ENCODE data around the gene SLC25A1. TPM values are rescaled to one million over a fixed set of nuclear protein-coding genes. Genes with fewer than 3 reads are reported as not detected.

Gene SLC25A1
- total RNA-seq, 1 donor from 2014 or later = 63.0 TPM

GRCh38 chr22:19199479-19199878, 20.9 kb upstream of the SLC25A1 start:
- H3K36me3 ChIP-seq = no peaks in the 10 kb centered on the region
- no peaks in the 10 kb centered on the region for H3K4me1 ChIP-seq
- no peaks in the 10 kb centered on the region for H3K9me3 ChIP-seq
- ATAC-seq (no peak), DNase-seq (no peak)
- TF ChIP-seq CTCF (IDR thresholded peaks at IDR 0.05) = no peak
- H3K27me3 ChIP-seq = no peaks in the 10 kb centered on the region
- no peak overlapping the region for H3K4me3 ChIP-seq
- intact Hi-C loops (cut with DNase I) = no loop called here
- no peak overlapping the region for H3K27ac ChIP-seq

- Histone ChIP-seq H3K9me3 (no peaks in the 10 kb centered on the region), H3K36me3 (no peaks in the 10 kb centered on the region), H3K27ac (no peak overlapping the region), H3K27me3 (no peaks in the 10 kb centered on the region), H3K4me1 (no peaks in the 10 kb centered on the region), H3K4me3 (no peak overlapping the region)
- no peak for DNase-seq
- no peak for ATAC-seq
- no peak for TF ChIP-seq CTCF (IDR thresholded peaks at IDR 0.05)
- intact Hi-C loops (cut with DNase I) = no loop called here
These were observed 19.7 kb upstream of the SLC25A1 start for GRCh38 chr22:19197997-19198865.

- no peak for DNase-seq
- Histone ChIP-seq H3K4me1 (no peaks in the 10 kb centered on the region), H3K9me3 (no peaks in the 10 kb centered on the region), H3K36me3 (no peaks in the 10 kb centered on the region), H3K4me3 (no peak overlapping the region), H3K27me3 (no peaks in the 10 kb centered on the region), H3K27ac (no peak overlapping the region)
- intact Hi-C loops (cut with DNase I) = no loop called here
- no peak for ATAC-seq
- TF ChIP-seq CTCF (IDR thresholded peaks at IDR 0.05) = no peak
These were observed 18.5 kb upstream of the SLC25A1 start for GRCh38 chr22:19196841-19197612.

- ATAC-seq (peak; percentile 20), DNase-seq (no peak)
- no peak overlapping the region for H3K27ac ChIP-seq
- intact Hi-C loops (cut with DNase I) = no loop called here
- TF ChIP-seq CTCF (IDR thresholded peaks at IDR 0.05) = no peak
- H3K4me3 ChIP-seq = no peak overlapping the region
- no peaks in the 10 kb centered on the region for H3K9me3 ChIP-seq
- no peaks in the 10 kb centered on the region for H3K27me3 ChIP-seq
- H3K36me3 ChIP-seq = no peaks in the 10 kb centered on the region
- H3K4me1 ChIP-seq = no peaks in the 10 kb centered on the region
These were observed 17.5 kb upstream of the SLC25A1 start for GRCh38 chr22:19195796-19196731.

- Histone ChIP-seq H3K4me1 (no peaks in the 10 kb centered on the region), H3K4me3 (no peak overlapping the region), H3K36me3 (no peaks in the 10 kb centered on the region), H3K9me3 (no peaks in the 10 kb centered on the region), H3K27me3 (no peaks in the 10 kb centered on the region), H3K27ac (no peak overlapping the region)
- no peak for TF ChIP-seq CTCF (IDR thresholded peaks at IDR 0.05)
- DNase-seq (no peak), ATAC-seq (no peak)
- intact Hi-C loops (cut with DNase I) = no loop called here
These were observed 16.4 kb upstream of the SLC25A1 start for GRCh38 chr22:19194766-19195536.
